ENCODE results near the gene RABGEF1.
A peak's percentile ranks its signal among the peaks of the same experiment; 100 is the strongest.
"Not testable (repeated sequence)": the region's sequence is repeated elsewhere in the genome, so short reads cannot be mapped to it uniquely, and the experiment has no call there.

The RABGEF1 gene

DNA sequence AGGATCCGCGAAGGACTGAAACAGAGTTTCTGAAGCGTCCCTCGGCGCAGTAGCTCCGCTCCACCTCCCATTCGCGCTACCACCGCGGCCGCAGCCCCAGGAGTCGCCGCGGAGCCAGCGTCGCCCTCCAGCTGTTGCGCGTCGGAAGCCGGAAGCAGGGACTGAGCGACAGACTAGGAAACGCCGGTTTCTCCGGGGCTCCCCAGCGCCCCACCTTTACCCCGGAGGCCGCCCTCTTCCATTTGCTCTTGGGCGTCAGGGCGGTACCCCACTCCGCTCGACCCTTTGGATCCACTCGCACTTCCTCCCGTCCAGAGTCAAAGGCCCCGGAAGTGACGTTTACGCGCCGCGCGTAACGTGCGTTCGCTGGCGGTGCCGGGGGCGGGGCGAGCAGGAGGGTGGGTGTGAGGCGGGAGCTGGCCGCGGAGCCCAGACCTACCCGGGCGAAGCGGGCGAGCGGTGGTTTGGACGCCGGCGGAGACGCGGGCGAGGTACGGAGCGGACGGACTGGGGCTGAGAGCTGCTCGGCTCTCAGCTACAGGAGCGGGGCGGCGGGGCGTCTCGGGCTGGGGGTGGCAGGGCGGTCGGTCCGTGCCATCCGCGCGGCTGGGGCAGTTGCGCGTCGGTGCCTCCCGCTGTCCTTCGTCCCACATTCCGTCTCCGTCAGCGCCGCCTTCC is at the start of gene RABGEF1:
TSS of gene RABGEF1 (plus strand) at position 432 of the 678 bp plus-strand sequence. CDS start 31,167 bp downstream, outside the sequence.
- peak; percentile 97 for DNase-seq

DNA sequence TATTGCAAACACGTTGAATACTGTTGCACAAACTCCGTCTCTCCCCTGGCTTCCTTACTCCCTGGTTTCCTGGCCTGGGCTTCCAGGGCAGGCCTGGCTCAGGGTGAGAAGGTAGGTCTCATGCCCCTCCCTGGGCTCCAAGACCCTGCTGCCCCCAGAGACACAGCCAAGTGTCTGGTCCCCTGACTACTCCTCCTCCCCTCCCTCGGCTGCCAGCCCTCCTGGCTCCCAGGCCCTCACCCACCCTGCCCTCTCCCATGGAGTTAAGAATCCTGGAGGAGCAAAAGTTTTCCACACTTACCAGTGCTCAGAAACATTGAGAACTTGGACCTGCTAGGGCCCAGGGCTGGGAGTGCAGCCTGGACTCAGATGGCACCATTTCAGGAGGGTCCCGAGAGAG is 47.2 kb upstream of the RABGEF1 start:
- no peak for DNase-seq

DNA sequence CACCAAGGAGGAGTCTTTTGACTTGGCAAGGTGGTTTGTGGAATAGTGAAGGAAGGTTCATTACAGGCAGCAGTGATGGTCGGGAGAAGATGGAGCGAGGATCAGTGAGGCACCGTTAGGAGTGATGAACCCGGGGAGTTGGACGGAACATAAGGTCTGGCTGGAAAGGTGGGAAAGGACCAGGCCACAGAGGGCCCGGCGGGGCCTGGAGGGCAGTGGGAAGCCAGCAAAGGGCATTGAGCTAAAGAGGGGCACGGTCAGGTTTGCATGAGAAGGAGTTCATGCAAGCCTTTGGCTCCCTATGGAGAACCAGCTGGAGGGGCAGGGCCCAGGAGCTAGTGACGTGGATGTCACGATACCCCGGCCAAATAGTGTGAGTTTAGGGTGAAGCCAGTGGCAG is 46.2 kb upstream of the RABGEF1 start:
- no peak for DNase-seq

DNA sequence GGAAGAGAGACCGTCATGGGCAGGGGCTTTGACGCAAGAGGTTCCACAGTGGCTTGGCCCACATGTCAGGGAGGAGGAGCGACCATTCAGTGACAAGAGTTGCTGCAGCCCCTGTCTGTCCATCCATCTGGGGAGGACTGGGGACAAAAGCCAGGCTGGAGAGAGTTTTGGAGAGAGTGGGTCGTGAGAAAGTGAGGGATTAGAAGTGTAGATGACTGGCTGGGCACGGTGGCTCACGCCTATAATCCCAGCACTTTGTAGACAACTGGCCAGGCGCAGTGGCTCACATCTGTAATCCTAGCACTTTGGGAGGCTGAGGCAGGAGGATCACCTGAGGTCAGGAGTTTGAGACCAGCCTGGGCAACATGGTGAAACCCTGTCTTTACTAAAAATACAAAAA is 45.1 kb upstream of the RABGEF1 start:
- not testable (repeated sequence) for DNase-seq

DNA sequence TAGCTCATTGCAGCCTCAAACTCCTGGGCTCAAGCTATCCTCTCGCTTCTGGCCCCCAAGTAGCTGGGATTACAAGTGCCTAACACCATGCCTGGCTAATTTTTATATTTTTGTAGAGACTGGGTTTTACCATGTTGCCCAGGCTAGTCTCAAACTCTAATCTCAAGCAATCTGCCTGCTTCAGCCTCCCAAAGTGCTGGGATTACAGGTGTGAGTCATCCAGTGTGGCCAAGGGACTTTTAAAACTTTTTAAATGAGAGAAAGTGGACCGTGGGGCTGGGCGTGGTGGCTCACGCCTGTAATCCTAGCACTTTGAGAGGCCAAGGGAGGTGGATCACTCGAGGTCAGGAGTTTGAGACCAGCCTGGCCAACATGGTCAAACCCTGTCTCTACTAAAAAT is 44.4 kb upstream of the RABGEF1 start:
- DNase-seq: not testable (repeated sequence)

DNA sequence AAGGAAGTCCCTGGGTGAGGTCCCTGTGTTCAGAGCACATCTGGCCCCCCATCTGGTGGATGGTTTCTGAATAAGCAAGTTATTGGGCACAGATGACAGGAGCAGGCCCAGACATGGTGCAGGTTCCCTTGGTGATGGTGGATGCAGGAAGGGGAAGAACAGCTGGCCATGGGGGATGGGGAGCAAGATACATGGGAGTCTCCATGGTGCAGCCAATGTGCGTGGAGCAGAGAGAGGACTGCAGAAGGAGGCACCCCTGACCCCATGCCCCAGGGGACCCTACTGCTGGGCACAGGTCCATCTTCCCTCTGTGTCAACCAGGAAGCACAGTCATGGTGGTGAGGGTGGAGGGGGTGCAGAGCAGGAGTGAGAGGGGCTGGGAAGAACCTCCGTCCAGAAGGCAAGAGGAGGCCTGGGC is 43.8 kb upstream of the RABGEF1 start:
- DNase-seq: no peak

DNA sequence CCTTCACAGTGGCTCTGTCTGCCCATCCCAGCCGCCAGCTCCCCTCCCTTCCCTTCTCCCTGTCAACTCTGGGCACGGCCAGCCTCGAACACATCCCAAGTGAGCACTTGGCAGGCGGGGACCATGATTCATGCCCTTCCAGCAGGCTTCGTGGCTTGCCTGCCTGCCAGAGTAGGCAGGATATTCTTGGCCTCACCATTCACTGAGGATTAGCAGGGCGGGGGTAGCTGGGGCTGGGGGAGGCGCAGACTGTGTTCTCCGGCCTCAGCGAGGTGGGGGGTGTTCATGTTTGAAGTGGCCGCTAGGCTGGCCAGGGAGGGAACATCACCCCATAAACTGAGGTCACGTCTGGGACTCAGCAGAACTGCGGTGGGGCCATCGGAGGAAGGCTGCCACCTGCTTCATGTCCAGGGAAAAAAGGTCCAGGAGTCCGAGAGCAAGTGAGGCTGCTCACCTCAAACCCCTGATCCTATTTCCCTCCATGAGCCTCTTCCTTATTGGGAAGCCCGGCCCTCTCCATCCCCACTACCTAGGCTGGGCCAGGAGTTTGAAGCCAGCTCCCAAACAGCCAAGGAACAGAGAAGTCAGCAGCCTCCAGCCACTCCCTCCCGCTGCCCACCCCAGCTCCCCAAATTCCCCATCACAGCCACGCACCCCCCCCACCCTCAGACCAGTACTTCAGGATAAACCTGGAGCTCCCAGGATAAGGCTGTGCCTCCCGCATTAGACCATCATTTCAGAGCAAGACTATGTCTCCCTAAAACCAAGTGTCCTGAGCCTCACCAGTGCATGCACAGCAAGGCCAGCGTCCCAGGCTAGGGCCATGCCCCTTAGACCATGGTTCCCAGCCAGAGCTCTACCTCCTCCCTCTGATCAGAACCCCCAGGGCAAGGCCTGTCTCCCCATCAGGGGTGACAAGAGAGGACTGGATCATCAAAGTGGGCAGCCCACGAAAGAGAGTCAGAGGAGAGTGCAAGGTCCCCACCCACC is 42.8 kb upstream of the RABGEF1 start:
- DNase-seq: no peak

DNA sequence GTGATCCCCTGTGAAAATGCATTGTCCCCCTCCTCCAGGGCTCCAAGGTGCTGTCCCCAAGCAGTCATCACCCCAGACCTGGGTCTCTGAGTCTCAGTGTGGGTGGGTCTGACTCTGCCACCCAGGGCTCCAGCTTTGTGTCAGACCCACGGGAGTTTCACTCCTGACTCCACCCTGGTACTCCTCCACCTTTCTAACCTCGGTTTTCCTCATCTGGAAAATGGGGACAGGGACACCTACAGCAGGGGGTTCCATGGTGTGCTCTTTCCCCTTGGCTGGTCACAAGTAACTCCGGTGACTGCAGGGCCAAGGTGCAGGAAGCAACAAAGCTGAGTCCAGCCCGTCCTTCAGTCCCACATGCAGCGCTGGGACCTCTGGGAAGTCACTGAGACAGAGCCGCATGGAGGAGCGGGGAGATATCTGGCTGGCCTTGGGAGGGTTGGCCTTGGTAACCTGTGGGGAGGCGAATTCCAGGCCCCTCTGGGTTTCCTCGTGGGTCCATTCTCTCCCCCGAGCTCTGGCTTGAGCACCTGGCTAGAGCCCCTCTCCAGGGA is 41.8 kb upstream of the RABGEF1 start:
- DNase-seq: no peak

DNA sequence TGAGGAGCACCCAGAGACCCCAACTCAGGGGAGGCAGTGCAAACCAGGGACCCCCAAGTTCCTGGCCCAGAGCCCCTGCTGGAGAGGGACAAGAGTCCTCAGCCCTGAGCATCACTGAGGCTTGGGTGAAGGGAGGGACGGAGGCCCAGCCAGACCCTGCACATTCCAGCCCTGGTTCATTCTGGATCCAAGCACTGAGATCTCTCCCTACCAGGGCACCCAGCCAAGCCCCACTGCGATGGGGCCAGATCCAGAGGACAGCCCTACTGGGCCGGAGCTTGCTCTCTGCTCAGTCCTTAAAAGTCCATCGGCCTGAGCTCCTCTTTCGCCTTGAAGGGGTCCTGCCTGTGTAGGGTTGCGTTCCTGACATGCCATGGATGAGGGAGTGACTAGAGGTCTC is 40.5 kb upstream of the RABGEF1 start:
- DNase-seq: no peak

DNA sequence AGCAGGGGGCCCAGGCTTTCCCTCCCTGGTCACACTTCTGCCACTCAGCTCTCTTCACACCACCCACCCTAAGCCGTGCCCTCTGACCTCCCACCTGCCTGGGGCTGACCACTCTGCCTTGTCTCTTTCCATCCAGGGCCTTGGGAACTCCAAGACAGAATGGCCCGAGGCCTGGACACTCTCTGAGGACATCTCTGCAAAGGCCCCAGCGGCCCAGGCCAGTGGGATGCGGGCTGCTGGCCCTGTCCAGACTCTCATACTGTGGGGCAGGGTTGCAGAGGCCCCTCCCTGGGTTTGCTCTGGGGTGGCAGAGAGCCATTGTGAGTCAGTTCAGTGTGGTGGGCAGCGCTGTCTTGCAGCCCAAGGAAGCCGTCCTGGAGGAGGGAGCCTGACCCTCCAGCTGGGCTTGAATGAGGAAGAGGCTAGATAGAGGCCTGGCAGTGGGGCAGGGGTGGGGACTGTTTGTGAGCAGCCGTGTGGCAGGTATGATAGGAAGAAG is 39.9 kb upstream of the RABGEF1 start:
- no peak for DNase-seq

DNA sequence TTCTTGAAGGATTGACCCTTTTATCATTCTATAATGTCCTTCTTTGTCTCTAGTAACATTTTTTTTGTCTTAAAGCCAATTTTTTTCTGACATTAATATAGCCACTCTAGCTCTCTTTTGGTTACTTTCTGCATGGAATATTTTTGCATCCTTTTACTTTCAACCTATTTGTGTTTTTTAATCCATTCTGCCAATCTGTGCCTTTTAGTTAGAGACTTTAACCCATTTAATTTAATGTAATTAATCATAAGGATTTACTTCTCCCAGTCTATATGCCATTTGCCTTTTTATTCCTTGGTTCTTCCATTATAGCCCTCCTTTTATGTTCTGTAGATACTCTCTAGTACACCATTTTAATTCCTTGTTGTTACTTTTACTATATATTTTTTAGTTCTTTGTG is 32.7 kb upstream of the RABGEF1 start:
- DNase-seq: no peak

DNA sequence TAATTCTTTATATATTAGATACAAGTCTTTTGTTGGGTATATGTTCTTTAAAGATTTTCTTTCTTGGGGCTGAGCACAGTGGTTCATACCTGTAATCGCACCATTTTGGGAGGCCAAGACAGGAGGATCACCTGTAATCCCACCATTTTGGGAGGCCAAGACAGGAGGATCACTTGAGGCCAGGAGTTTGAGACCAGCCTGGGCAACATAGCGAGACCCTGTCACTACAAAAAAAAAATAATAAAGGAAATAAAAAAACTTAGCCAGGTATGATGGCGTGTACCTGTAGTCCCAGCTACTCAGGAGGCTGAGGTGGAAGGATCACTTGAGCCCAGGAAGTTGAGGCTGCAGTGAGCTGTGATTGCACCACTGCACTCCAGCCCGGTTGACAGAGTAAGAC is 29.8 kb upstream of the RABGEF1 start:
- not testable (repeated sequence) for DNase-seq

DNA sequence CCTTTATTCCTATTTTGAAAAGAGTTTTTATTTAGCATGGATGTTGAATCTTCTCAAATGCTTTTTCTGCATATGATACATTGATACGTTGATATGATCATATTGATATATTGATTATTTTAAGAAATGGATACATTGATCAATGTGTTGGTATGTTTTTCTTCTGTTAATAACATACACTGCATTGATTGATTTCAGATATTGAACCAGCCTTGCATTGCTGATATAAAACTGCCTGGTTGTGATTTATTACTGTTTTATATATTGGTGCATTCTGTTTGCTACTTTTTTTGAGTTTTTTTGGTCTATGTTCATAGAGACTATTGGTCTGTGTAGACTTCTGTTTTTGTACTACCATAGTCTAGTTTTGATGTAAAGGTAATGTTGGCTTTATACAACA is 26.8 kb upstream of the RABGEF1 start:
- no peak for DNase-seq

DNA sequence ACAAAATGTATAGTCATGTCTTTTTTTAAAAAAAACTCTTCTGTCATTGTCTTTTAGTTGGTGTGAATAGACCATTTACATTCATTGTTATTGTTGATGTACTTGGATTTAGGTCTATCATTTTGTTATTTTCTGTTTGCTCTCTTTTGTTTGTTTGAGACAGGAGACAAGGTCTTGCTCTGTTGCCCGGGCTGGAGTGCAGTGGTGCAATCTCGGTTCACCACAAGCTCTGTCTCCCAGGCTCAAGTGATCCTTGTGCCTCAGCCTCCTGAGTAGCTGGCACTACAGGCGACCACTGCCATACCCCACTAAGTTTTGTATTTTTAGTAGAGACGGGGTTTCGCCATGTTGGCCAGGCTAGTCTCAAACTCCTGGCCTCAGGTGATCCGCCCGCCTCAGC is 23.9 kb upstream of the RABGEF1 start:
- DNase-seq: not testable (repeated sequence)

DNA sequence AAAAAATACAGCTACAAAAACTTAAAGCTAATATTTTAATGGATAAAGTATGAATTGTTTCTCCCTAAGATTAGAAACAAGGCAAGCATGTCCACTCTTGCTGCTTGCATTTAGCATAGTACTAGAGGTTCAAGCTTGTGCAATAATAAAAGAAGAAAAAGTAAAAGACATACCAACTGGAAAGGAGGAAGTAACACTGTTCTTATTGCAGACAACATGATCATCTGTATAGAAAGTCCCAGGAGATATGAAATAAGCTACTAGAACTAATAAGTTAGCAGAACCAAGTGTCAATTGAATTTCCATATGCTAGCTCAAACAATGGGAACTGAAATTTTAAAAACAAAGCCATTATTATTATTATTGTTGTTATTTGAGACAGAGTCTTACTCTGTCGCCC is 20.0 kb upstream of the RABGEF1 start:
- no peak for DNase-seq

DNA sequence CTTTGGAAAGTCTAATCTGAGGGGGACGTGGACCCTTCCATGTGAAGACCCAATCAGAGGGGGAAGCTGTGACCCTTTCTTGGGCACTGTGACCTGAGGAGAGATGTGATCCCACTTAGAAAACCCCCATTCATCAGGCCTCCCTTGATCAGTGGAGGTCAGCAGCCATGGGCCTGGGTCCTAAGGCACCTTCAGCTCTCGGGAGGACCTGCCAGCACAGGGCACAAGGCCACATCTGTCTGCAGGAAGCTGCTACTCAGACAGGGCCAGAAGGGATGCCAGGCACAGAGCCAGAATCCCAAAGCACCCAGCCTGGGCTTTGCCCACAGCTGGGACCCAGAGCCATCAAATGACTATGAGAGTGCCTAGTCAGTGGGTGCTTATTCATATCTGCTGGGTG is 14.7 kb upstream of the RABGEF1 start:
- DNase-seq: no peak

DNA sequence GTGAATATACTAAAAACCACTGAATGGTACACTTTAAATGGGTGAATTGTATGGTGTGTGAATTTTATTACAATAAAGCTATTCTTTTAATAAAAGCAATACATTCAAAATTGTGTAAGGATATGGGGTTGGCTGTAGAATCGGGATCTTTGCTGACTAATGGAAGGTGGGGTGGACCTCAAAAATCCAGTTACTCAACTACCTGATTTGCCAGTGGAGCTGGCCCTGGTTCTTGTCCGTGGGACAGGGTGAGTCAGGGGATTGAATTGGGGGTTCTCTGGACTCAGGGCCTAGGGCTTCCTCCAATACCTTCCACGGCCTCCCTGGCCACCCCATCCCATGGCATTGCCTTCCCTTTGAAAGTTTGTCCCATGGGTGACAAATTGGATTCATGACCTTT is 13.5 kb upstream of the RABGEF1 start:
- no peak for DNase-seq

DNA sequence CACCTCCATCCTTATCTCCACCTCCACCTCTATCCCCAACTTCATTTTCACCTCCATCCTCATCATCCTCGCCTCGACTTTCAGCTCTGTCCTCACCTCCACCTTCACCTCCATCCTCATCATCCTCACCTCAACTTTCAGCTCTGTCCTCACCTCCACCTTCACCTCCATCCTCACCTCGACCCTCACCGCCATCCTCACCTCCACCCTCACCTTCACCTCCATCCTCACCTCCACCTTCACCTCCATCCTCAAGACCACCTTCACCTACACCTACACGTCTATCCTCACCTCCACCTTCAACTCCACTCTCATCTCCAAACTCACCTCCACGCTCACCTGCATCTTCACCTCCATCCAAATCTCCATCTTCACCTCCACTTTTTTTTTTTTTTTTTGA is 12.0 kb upstream of the RABGEF1 start:
- DNase-seq: no peak

DNA sequence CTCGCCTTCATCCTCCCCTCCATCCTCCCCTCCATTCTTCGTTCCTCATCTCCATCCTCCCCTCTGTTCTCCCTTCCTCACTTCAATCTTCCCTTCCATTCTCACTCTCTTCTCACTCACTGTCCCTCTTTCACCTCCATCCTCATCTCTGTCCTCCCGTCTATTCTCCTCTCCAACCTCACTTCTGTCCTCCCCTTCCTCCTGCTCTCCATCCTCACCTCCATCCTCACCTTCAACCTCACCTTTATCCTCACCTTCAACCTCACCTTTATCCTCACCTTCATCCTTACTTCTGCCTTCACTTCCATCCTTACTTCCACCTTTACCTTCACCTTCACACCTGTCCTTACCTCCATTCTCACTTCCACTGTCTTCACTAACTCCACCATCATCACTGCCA is 11.3 kb upstream of the RABGEF1 start:
- no peak for DNase-seq

DNA sequence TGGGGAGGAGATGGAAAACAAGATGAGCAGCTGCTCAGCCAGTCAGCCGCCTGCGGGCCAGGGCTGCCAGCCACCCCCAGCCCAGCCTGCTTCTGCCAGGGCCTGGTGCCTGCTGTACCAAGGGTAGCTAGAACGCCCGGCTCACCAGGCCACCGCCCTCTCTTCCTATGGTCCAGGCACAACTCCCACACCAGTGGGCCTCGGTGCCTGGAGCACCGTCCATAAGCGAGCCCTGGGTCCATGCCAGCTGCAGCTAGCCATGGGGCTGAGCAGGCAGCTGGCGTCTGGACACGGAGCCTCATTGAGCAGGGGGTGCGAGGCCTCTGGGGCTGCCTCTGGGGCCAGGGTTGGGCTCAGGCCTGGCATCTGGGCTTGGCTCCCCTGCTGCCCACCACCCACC is 8.5 kb upstream of the RABGEF1 start:
- no peak for DNase-seq

DNA sequence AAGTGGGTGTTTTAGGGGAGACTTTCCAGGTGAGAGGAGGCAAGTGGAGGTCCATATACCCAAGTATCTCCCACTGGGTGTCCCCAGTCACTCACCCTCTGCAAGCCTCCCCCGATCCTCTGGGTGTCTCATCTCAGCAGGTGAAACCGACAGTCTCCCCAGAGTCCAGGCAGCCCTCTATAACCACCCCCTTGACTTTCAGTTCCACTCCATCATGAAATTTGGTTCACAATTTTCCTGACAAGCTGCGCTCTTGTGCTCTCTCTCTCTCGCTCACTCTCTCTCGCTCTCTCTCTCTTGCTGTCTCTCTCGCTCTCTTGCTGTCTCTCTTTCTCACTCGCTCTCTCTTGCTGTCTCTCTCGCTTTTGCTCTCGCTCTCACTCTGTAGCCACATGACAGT is 8.1 kb upstream of the RABGEF1 start:
- DNase-seq: no peak

DNA sequence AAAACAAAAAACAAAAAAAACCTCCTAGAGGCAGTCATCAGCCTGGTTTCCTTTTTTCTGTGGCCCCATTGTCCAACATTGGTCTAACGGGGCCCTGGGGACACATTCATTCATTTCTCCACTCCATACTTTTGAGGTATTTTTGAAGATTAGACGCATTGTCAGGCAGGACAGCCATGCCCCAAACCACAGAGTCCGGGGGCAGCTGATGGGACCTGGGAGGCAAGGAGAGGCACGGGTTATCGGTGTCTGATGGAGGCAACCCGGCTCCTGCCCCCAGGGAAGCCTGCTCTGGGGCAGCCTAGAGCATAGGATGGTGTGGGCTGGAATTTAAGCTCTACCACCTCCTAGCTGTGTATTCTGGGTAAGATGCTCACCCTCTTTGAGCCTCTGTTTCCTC is 6.5 kb upstream of the RABGEF1 start:
- no peak for DNase-seq

DNA sequence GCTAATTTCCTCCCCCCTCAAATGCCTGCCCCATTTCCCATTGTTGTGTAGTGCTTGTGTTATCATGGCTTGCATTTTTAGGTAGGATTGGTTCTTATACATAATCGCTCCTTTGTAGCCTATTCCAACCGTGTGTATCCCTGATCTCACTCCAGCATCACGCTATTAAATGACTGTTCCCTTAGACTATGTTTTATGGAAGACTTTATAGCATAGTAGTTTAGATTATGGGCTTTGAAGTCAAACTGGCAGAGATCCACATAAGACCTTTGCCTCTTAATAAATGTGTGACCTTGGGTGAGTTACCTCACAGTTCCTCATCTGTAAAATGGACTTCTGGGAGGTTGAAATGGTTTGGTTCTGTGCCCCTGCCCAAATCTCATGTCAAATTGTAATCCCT is 5.4 kb upstream of the RABGEF1 start:
- DNase-seq: no peak

DNA sequence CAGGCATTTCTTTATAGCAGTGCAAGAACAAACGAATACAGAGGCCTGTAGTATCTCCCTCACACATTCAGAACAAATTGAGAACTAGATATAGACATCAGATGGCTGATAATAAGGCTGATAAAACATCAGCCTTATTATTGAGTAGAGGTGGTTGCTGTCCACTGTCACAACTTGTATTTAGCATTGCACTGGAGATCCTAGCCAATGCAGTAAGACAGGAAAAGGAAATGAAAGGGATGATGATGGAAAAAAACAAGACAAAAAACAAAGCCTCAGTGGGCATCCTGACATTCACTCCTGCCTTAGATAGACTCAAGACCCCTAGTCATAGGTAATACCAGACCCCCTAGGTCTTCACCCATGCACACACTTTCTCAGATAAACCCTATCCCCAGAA is 4.7 kb upstream of the RABGEF1 start:
- DNase-seq: no peak

Data from CD4-positive, alpha-beta T cell treated with Interleukin-12 subunit alpha and Interleukin-12 subunit beta, for 1 hour (primary cell).